LNCaP clone FGC (cell line): ENCODE results near the gene CPNE4.

Source experiments
- DNase-seq: peaks from one replicate; pipeline ENCODE4 v3.0.0-alpha.2; 2011; ENCODE audit warnings: low read depth
- H3K4me3 ChIP-seq: 2 replicates; pipeline ENCODE4 v1.5.1; 2011; ENCODE audit warnings: mild to moderate bottlenecking, low read depth, low read length, control low read depth
- CTCF ChIP-seq: IDR thresholded peaks from 2 replicates; pipeline ENCODE4 v1.5.1; 2012; ENCODE audit warnings: mild to moderate bottlenecking; ENCODE audit not compliant: control insufficient read depth, insufficient read depth; ENCODE audit errors: extremely low read depth

The CPNE4 gene

GRCh38 chr3:131793870-131794269, 240.9 kb downstream of the CPNE4 start:
- DNase-seq = no peak
- H3K4me3 ChIP-seq = no peak overlapping the region
- no peak for TF ChIP-seq CTCF

DNA sequence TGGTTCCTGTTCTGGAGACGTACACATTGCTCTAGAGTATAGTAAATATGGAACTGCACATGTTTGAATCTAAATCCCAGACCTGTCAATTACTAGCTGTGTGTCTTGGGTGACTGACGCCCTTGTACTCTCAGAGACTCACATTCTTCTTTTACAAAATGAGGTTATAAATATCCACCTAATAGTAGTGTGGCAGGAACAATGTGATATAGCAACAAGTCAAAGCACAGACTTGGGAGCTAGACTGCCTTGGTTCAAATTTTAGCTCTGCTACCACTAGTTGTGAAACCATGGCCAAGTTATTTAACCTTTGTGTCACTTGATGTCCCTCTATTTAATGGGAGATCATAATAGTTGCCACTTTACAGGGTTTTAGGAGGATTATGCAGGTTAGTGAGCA, 245.6 kb downstream of the CPNE4 start:
- no peak for DNase-seq
- TF ChIP-seq CTCF = no peak
- no peak overlapping the region for H3K4me3 ChIP-seq

DNA sequence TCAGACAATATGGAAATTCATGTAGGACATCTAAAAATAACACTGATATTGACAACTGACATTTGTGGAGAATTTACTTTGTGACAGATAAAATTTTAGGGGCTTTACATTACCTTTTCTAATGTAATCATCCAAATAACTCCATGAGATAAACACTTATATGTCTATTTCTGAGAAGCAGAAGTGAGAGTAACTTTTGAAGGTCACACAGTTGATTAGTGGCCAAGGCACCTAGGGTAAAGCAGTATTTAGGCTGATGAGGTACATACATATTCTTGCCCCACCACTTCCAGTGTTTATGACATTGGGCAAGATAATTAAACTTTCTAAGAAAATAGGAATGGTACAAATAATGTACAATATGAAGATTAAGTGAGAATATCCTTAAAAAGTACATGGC, 248.4 kb downstream of the CPNE4 start:
- DNase-seq = no peak
- no peak overlapping the region for H3K4me3 ChIP-seq
- no peak for TF ChIP-seq CTCF

DNA sequence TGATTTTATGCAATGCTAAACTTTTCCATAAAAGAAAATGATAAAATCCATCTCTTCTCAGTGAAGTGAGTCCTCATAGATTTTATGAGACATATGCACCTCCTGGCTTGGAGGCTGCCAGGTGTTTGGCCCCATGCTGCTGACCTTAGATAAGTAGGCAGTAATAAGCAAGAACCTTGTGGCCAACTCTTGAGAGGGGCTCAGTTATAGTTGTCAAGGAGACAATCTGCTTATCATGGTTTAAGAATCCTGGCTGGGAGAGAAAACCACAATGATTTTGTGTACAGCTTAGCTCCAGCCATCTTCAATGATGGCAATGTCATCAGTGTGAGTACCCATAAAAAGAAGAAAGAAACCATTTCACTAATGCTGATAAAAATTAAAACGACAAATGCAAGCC, 252.1 kb downstream of the CPNE4 start:
- TF ChIP-seq CTCF = no peak
- no peak for DNase-seq

DNA sequence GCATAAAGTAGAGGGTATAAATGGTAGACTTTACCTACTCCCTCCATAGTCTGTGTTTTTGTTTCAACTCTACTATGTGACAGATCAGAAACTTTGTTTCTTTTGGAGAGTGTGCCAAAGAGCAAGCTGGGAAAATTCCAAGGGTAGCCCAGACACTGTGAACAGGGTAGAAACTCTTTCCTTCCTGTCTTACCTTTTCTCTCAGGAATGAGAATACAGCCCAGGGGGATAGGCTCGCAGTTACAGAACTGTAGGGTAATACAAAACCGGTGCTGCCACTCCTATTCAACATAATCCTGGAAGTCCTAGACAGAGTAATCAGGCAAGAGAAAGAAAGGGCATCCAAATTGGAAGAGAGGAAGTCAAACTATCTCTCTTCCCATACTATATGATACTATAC, 256.3 kb downstream of the CPNE4 start:
- DNase-seq = no peak
- no peak for TF ChIP-seq CTCF
- H3K4me3 ChIP-seq = no peak overlapping the region

More for the DNA sequence above, 252.1 kb downstream of the CPNE4 start:
- H3K4me3 ChIP-seq = no peak overlapping the region

DNA sequence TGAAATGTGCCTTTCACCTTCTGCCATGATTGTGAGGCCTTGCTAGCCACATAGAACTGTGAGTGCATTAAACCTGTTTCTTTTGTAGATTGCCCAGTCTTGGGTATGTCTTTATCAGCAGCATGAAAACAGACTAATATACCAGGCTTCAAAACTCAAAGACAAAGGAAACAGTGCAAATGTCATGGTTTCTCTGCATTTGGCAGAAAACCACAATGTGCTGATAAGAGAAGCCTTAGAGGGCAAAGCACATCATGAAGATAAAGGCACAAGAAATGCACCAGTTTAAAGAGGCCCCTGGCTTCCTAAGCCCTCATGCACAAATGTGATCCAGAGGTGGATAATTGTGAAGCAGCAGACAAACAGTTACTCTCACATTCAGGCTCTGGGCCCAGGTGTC, 259.2 kb downstream of the CPNE4 start:
- no peak for DNase-seq
- no peak for TF ChIP-seq CTCF
- H3K4me3 ChIP-seq = no peak overlapping the region

DNA sequence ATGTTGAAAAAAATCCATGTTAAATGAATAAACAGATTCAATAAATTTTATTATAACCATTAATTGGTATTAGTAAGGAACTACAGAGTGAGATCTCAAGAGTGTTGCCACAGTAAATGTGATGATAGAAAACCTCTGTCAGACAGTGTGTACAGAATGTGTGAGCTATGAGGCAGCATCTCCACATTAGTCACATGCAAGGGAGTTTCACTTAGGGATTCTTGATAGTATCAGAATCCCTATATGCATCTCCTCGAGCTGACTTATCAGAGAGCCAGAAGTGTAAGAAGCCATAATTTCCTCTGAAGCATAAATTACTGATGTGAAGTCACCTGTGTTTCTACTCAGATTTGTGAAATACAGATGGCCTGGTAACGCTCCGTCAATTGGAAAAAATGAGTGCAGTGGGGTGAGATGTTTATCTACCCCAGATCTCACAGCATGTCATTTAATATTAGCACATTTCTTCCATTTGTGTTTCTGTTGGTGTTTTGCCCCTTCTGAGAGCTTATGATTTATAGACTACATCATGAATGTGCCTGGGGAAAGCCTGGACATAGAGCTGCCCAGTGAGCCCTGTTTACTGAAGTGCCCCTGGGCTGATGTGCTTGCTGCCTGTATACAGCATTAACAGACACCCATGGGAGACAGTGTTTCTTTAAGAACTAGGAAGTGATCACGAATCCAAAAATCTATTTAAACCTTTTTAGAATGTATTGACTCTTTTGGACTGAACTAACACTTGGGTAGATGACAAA, 262.4 kb downstream of the CPNE4 start:
- TF ChIP-seq CTCF = no peak
- DNase-seq = no peak
- H3K4me3 ChIP-seq = no peak overlapping the region
